22Rv1 (cell line): ENCODE measurements around the gene GPC5.

Source experiments
- H3K27ac ChIP-seq: fragments of 450-650 bp; 2 replicates; pipeline ENCODE4 v1.5.1; 2017
- CTCF ChIP-seq: fragments of 450-650 bp; IDR thresholded peaks from 2 replicates; pipeline ENCODE4 v1.5.1; 2017; ENCODE audit warnings: mild to moderate bottlenecking
- ZFX ChIP-seq: fragments of 450-650 bp; IDR thresholded peaks from 2 replicates; pipeline ENCODE4 v1.6.1; 2017; ENCODE audit warnings: antibody characterized with exemption, borderline replicate concordance

GPC5 gene

GRCh38 chr13:92566767-92567166, 1168.3 kb downstream of the GPC5 start:
- no peak overlapping the region for H3K27ac ChIP-seq
- TF ChIP-seq ZFX (no peak), CTCF (no peak)

- no peak for TF ChIP-seq CTCF
- no peak for TF ChIP-seq ZFX
- H3K27ac ChIP-seq, result no peak overlapping the region
Measured at GRCh38 chr13:92572190-92572589, 1173.8 kb downstream of the GPC5 start.

GRCh38 chr13:92573467-92574057, 1175.1 kb downstream of the GPC5 start:
- H3K27ac ChIP-seq, result no peak overlapping the region
- no peak for TF ChIP-seq ZFX
- peak; percentile 61 for TF ChIP-seq CTCF

GRCh38 chr13:92574499-92574898, 1176.1 kb downstream of the GPC5 start:
- TF ChIP-seq CTCF, result no peak
- no peak for TF ChIP-seq ZFX
- H3K27ac ChIP-seq, result no peak overlapping the region

GRCh38 chr13:92575777-92576176, 1177.4 kb downstream of the GPC5 start:
- H3K27ac ChIP-seq, result no peak overlapping the region
- TF ChIP-seq CTCF (no peak), ZFX (no peak)

- H3K27ac ChIP-seq, result no peak overlapping the region
- no peak for TF ChIP-seq ZFX
- no peak for TF ChIP-seq CTCF
Measured at GRCh38 chr13:92578358-92578757, 1179.9 kb downstream of the GPC5 start.

GRCh38 chr13:92589955-92590354, 1191.5 kb downstream of the GPC5 start:
- no peak for TF ChIP-seq CTCF
- no peak for TF ChIP-seq ZFX
- H3K27ac ChIP-seq, result no peak overlapping the region
